ENCODE results near the gene RAMP3. TPM values are rescaled to one million over a fixed set of nuclear protein-coding genes. Genes with fewer than 3 reads are reported as not detected.

The RAMP3 gene
- total and polyA plus RNA-seq, 2 donors (not counting 1 experiment from before 2014, with no cell fraction given), result not detected

GRCh38 chr7:45202625-45203024 is 45.0 kb downstream of the RAMP3 start:
- no peak overlapping the region for H3K4me3 Mint-ChIP-seq
- TF ChIP-seq EZH2 (IDR thresholded peaks at IDR 0.05; ENCODE audit: borderline replicate concordance, insufficient read depth, low read depth, low read length, poor library complexity, severe bottlenecking) (no peak), CTCF (IDR thresholded peaks at IDR 0.05) (no peak)
- H3K27me3 ChIP-seq (replicated peaks in 1 of 4; ENCODE audit: control extremely low read depth in 1 of 4, control insufficient read depth in 3 of 4, insufficient read depth in 4 of 4, low read length in 3 of 4), result peaks cover 0 to 4% (median 0%) of the 10 kb centered on the region in 4 experiments
- no peaks in the 10 kb centered on the region for H3K79me2 ChIP-seq (ENCODE audit: control insufficient read depth, insufficient read depth, low read length)
- H3K27me3 Mint-ChIP-seq, result peaks cover 14% of the 10 kb centered on the region
- ATAC-seq (ENCODE audit: low read depth) (no peak), DNase-seq (no peak)
- no peak overlapping the region for H3K4me2 ChIP-seq (replicated peaks; ENCODE audit: low read depth, low read length, poor library complexity, severe bottlenecking)
- peaks cover 15% of the 10 kb centered on the region for H3K4me1 Mint-ChIP-seq
- H3K9me3 Mint-ChIP-seq (ENCODE audit: insufficient read depth), result no peaks in the 10 kb centered on the region
- CTCF ChIA-PET, result interaction anchor here (0.6 kb wide), 1 partner anchor 1525 kb away, joined by 4 read pairs; no protein-coding TSS in a partner anchor
- H3K36me3 ChIP-seq (replicated peaks in 1 of 2; ENCODE audit: control extremely low read depth in 1 of 2, control insufficient read depth in 1 of 2, extremely low read depth in 1 of 2, insufficient read depth in 2 of 2, low read length in 1 of 2), result no peaks in the 10 kb centered on the region
- no peaks in the 10 kb centered on the region for H4K20me1 ChIP-seq (ENCODE audit: control insufficient read depth, insufficient read depth, low read length, poor library complexity, severe bottlenecking)
- no peak overlapping the region for H3K9ac ChIP-seq (ENCODE audit: low read length)
- H3K27ac ChIP-seq (ENCODE audit: low read length in 2 of 2), result no peak overlapping the region
- no peaks in the 10 kb centered on the region for H3K9me3 ChIP-seq (ENCODE audit: control extremely low read depth in 1 of 3, control insufficient read depth in 2 of 3, insufficient read depth in 1 of 3, low read length in 2 of 3)
- no peak overlapping the region for H2AFZ ChIP-seq (ENCODE audit: insufficient read depth, low read depth, low read length, poor library complexity, severe bottlenecking)
- 100% methylated on average over 1 of the region's 6 CpGs for WGBS (ENCODE audit: insufficient coverage)
- intact Hi-C loops (cut with micrococcal nuclease), result no loop called here
- POLR2A ChIA-PET, result no interaction called here
- H3K4me1 ChIP-seq (ENCODE audit: control insufficient read depth in 2 of 2, insufficient read depth in 2 of 2, low read length in 2 of 2), result peaks cover 6 to 7% of the 10 kb centered on the region in 2 donors
- H3K4me3 ChIP-seq (ENCODE audit: control extremely low read depth in 1 of 5, extremely low read depth in 1 of 5, insufficient read depth in 1 of 5, low read depth in 2 of 5, low read length in 4 of 5), result no peak overlapping the region
- no peak overlapping the region for H3K27ac Mint-ChIP-seq

- no peaks in the 10 kb centered on the region for H3K36me3 ChIP-seq (replicated peaks in 1 of 2; ENCODE audit: control extremely low read depth in 1 of 2, control insufficient read depth in 1 of 2, extremely low read depth in 1 of 2, insufficient read depth in 2 of 2, low read length in 1 of 2)
- H3K4me2 ChIP-seq (replicated peaks; ENCODE audit: low read depth, low read length, poor library complexity, severe bottlenecking), result no peak overlapping the region
- TF ChIP-seq EZH2 (IDR thresholded peaks at IDR 0.05; ENCODE audit: borderline replicate concordance, insufficient read depth, low read depth, low read length, poor library complexity, severe bottlenecking) (no peak), CTCF (IDR thresholded peaks at IDR 0.05) (no peak)
- H3K9me3 ChIP-seq (ENCODE audit: control extremely low read depth in 1 of 3, control insufficient read depth in 2 of 3, insufficient read depth in 1 of 3, low read length in 2 of 3), result no peaks in the 10 kb centered on the region
- no peaks in the 10 kb centered on the region for H3K79me2 ChIP-seq (ENCODE audit: control insufficient read depth, insufficient read depth, low read length)
- no peak overlapping the region for H2AFZ ChIP-seq (ENCODE audit: insufficient read depth, low read depth, low read length, poor library complexity, severe bottlenecking)
- Mint-ChIP-seq H3K27ac (no peak overlapping the region), H3K4me1 (peaks cover 15% of the 10 kb centered on the region), H3K27me3 (peaks cover 14% of the 10 kb centered on the region), H3K4me3 (no peak overlapping the region), H3K9me3 (ENCODE audit: insufficient read depth) (no peaks in the 10 kb centered on the region)
- no peaks in the 10 kb centered on the region for H4K20me1 ChIP-seq (ENCODE audit: control insufficient read depth, insufficient read depth, low read length, poor library complexity, severe bottlenecking)
- CTCF ChIA-PET, result interaction anchor here (0.6 kb wide), 1 partner anchor 1525 kb away, joined by 4 read pairs; no protein-coding TSS in a partner anchor
- intact Hi-C loops (cut with micrococcal nuclease), result no loop called here
- POLR2A ChIA-PET, result no interaction called here
- H3K27me3 ChIP-seq (replicated peaks in 1 of 4; ENCODE audit: control extremely low read depth in 1 of 4, control insufficient read depth in 3 of 4, insufficient read depth in 4 of 4, low read length in 3 of 4), result peaks cover 0 to 4% (median under 1%) of the 10 kb centered on the region in 4 experiments
- H3K4me1 ChIP-seq (ENCODE audit: control insufficient read depth in 2 of 2, insufficient read depth in 2 of 2, low read length in 2 of 2), result peaks cover 6 to 7% of the 10 kb centered on the region in 2 donors
- ATAC-seq (ENCODE audit: low read depth) (no peak), DNase-seq (no peak)
- H3K4me3 ChIP-seq (ENCODE audit: control extremely low read depth in 1 of 5, extremely low read depth in 1 of 5, insufficient read depth in 1 of 5, low read depth in 2 of 5, low read length in 4 of 5), result no peak overlapping the region
- no peak overlapping the region for H3K27ac ChIP-seq (ENCODE audit: low read length in 2 of 2)
- whole genome bisulfite sequencing (ENCODE audit: insufficient coverage), result 90% methylated on average over 3 of the region's 5 CpGs
- H3K9ac ChIP-seq (ENCODE audit: low read length), result no peak overlapping the region
Observed at GRCh38 chr7:45203036-45203435, 45.4 kb downstream of the RAMP3 start.

Data from B cell (primary cell).